H9 (cell line): ENCODE data around the gene NOP58. TPM values are rescaled to one million over a fixed set of nuclear protein-coding genes. Genes with fewer than 3 reads are reported as not detected.

ENCODE experiments used
- DNase-seq: peaks from one replicate; pipeline ENCODE4 v3.0.0-alpha.2; 2017
- H2AFZ ChIP-seq: one replicate; pipeline ENCODE4 v1.6.1; 2013; ENCODE audit warnings: mild to moderate bottlenecking, low read length, control low read depth, moderate library complexity
- H2AK5ac ChIP-seq: 2 replicates; pipeline ENCODE4 v1.6.1; 2013; ENCODE audit warnings: low read length, control low read depth, mixed read lengths; ENCODE audit not compliant: insufficient read length
- H2BK120ac ChIP-seq: one replicate; pipeline ENCODE4 v1.6.1; 2013; ENCODE audit warnings: low read depth, mild to moderate bottlenecking, low read length, control low read depth, inconsistent platforms; ENCODE audit not compliant: poor library complexity, severe bottlenecking
- H2BK12ac ChIP-seq: 2 replicates; pipeline ENCODE4 v1.6.1; 2013; ENCODE audit warnings: low read length, control low read depth, mixed read lengths, low read depth; ENCODE audit not compliant: insufficient read length
- H2BK15ac ChIP-seq: 2 replicates; pipeline ENCODE4 v1.6.1; 2013; ENCODE audit warnings: low read depth, low read length, control low read depth
- H2BK20ac ChIP-seq: one replicate; pipeline ENCODE4 v1.6.1; 2013; ENCODE audit warnings: low read depth, mild to moderate bottlenecking, low read length, control low read depth, inconsistent platforms; ENCODE audit not compliant: poor library complexity, severe bottlenecking
- H2BK5ac ChIP-seq: 2 replicates; pipeline ENCODE4 v1.6.1; 2013; ENCODE audit warnings: low read length, control low read depth, mixed read lengths; ENCODE audit not compliant: insufficient read length
- H3K14ac ChIP-seq: 2 replicates; pipeline ENCODE4 v1.6.1; 2013; ENCODE audit warnings: low read length, control low read depth; ENCODE audit not compliant: insufficient read depth
- H3K18ac ChIP-seq: 2 replicates; pipeline ENCODE4 v1.6.1; 2013; ENCODE audit warnings: low read depth, mild to moderate bottlenecking, mixed read lengths, low read length, control low read depth; ENCODE audit not compliant: insufficient read length
- H3K23ac ChIP-seq: 2 replicates; pipeline ENCODE4 v1.6.1; 2013; ENCODE audit warnings: low read length, control low read depth, mixed read lengths, low read depth; ENCODE audit not compliant: insufficient read length
- H3K23me2 ChIP-seq: 2 replicates; pipeline ENCODE4 v1.6.1; 2013; ENCODE audit warnings: low read depth, mild to moderate bottlenecking, mixed read lengths, low read length, control low read depth; ENCODE audit not compliant: insufficient read length, poor library complexity, severe bottlenecking
- H3K27ac ChIP-seq: 2 replicates; pipeline ENCODE4 v1.5.1; 2013; ENCODE audit warnings: low read length, control low read depth, mixed read lengths, low read depth; ENCODE audit not compliant: insufficient read length
- H3K27me3 ChIP-seq: 2 replicates; pipeline ENCODE4 v1.6.1; 2013; ENCODE audit warnings: low read length, control low read depth, inconsistent platforms; ENCODE audit not compliant: insufficient read depth
- H3K4ac ChIP-seq: 2 replicates; pipeline ENCODE4 v1.6.1; 2013; ENCODE audit warnings: low read depth, mild to moderate bottlenecking, control low read depth, inconsistent platforms, low read length, moderate library complexity
- H3K4me1 ChIP-seq: 2 replicates; pipeline ENCODE4 v1.6.1; 2013; ENCODE audit warnings: low read length, control low read depth, inconsistent platforms; ENCODE audit not compliant: insufficient read depth
- H3K4me2 ChIP-seq: 2 replicates; pipeline ENCODE4 v1.6.1; 2013; ENCODE audit warnings: low read length, control low read depth, mixed read lengths; ENCODE audit not compliant: insufficient read length, insufficient read depth
- H3K56ac ChIP-seq: 2 replicates; pipeline ENCODE4 v1.6.1; 2013; ENCODE audit warnings: low read depth, mild to moderate bottlenecking, mixed read lengths, low read length, control low read depth; ENCODE audit not compliant: insufficient read length
- H3K79me1 ChIP-seq: 2 replicates; pipeline ENCODE4 v1.6.1; 2013; ENCODE audit warnings: low read depth, mild to moderate bottlenecking, moderate library complexity, low read length, control low read depth, inconsistent platforms; ENCODE audit not compliant: insufficient read depth, poor library complexity, severe bottlenecking
- H3K79me2 ChIP-seq: 2 replicates; pipeline ENCODE4 v1.6.1; 2013; ENCODE audit warnings: low read length, control low read depth, inconsistent platforms; ENCODE audit not compliant: insufficient read depth
- H3K9ac ChIP-seq: 2 replicates; pipeline ENCODE4 v1.6.1; 2013; ENCODE audit warnings: low read length, control low read depth, mixed read lengths; ENCODE audit not compliant: insufficient read length; ENCODE audit errors: extremely low read depth
- H3K9me3 ChIP-seq: one replicate; pipeline ENCODE4 v1.6.1; 2013; ENCODE audit warnings: low read depth, low read length, inconsistent platforms; ENCODE audit not compliant: control insufficient read depth
- H3T11ph ChIP-seq: one replicate; pipeline ENCODE4 v1.6.1; 2013; ENCODE audit warnings: mild to moderate bottlenecking, low read length, control low read depth, inconsistent platforms
- H4K20me1 ChIP-seq: one replicate; pipeline ENCODE4 v1.6.1; 2013; ENCODE audit not compliant: control insufficient read depth, insufficient read length, insufficient read depth
- H4K5ac ChIP-seq: 2 replicates; pipeline ENCODE4 v1.6.1; 2013; ENCODE audit warnings: low read depth, mild to moderate bottlenecking, mixed read lengths, low read length, control low read depth; ENCODE audit not compliant: insufficient read length
- H4K8ac ChIP-seq: replicated peaks from 2 replicates; pipeline ENCODE4 v1.6.1; 2013; ENCODE audit warnings: low read length, control low read depth, mixed read lengths, low read depth; ENCODE audit not compliant: insufficient read length
- H4K91ac ChIP-seq: 2 replicates; pipeline ENCODE4 v1.6.1; 2013; ENCODE audit warnings: low read depth, mild to moderate bottlenecking, moderate library complexity, mixed read lengths, low read length, control low read depth; ENCODE audit not compliant: insufficient read length
- H3K27ac Mint-ChIP-seq, 3 experiments: 2 replicates in 2 of 3; 3 replicates in 1 of 3; pipeline ENCODE4 v1.8.0; 2020 to 2021; ENCODE audit warnings: mixed read lengths in 3 of 3, mild to moderate bottlenecking in 1 of 3, moderate library complexity in 1 of 3
- H3K27me3 Mint-ChIP-seq: 2 replicates; pipeline ENCODE4 v1.8.0; 2021; ENCODE audit warnings: low read depth, mild to moderate bottlenecking, moderate library complexity, mixed read lengths
- H3K36me3 Mint-ChIP-seq, 3 experiments: 2 replicates in 2 of 3; 3 replicates in 1 of 3; pipeline ENCODE4 v1.8.0; 2020 to 2021; ENCODE audit warnings: low read depth in 3 of 3, mixed read lengths in 3 of 3; ENCODE audit not compliant: insufficient read depth in 1 of 3
- H3K4me1 Mint-ChIP-seq, 2 experiments: 2 replicates each; pipeline ENCODE4 v1.8.0; 2020; ENCODE audit warnings: mixed read lengths in 2 of 2
- H3K4me3 Mint-ChIP-seq, 2 experiments: 2 replicates in 1 of 2; 3 replicates in 1 of 2; pipeline ENCODE4 v1.8.0; 2020 to 2021; ENCODE audit warnings: mild to moderate bottlenecking in 2 of 2, mixed read lengths in 2 of 2, moderate library complexity in 1 of 2
- H3K9me3 Mint-ChIP-seq, 2 experiments: 2 replicates in 1 of 2; 3 replicates in 1 of 2; pipeline ENCODE4 v1.8.0; 2020; ENCODE audit warnings: mild to moderate bottlenecking in 2 of 2, mixed read lengths in 2 of 2, moderate library complexity in 1 of 2
- CTCF ChIP-seq: fragments of 200-600 bp; sonication (generic); conservative IDR thresholded peaks from 3 replicates; pipeline ENCODE4 v1.8.0; 2021; ENCODE audit warnings: antibody characterized with exemption, mild to moderate bottlenecking
- WGBS: extraction: QIAGEN DNeasy Blood & Tissue Kit; methylation state at CpG from one replicate; pipeline ENCODE4 v1.1.7; 2013; ENCODE audit warnings: missing lambda C conversion rate, low lambda C conversion rate, mixed read lengths; ENCODE audit not compliant: insufficient read length; ENCODE audit errors: extremely low coverage; 5-methylcytosine and 5-hydroxymethylcytosine counted together
- total RNA-seq: library from RNA; stranded (reverse); gene quantifications from 2 replicates; pipeline ENCODE4 v1.2.1, GENCODE V29; 2021

The NOP58 gene
- total RNA-seq, 1 experiment from 2014 or later, result 168 TPM

GRCh38 chr2:202335791-202336467, 70.4 kb downstream of the NOP58 start:
- Histone ChIP-seq H3K18ac (no peak overlapping the region), H3K27me3 (no peaks in the 10 kb centered on the region), H3K56ac (no peak overlapping the region), H4K20me1 (no peaks in the 10 kb centered on the region), H3K79me1 (no peaks in the 10 kb centered on the region), H4K8ac (no peak overlapping the region), H3T11ph (no peak overlapping the region), H4K91ac (no peak overlapping the region), H3K9ac (no peak overlapping the region), H3K27ac (no peak overlapping the region), H3K14ac (no peak overlapping the region), H4K5ac (no peak overlapping the region), H2AK5ac (no peak overlapping the region), H2BK15ac (no peak overlapping the region), H3K23ac (no peak overlapping the region), H3K4ac (no peak overlapping the region), H3K4me2 (no peak overlapping the region), H3K79me2 (no peaks in the 10 kb centered on the region), H3K9me3 (no peaks in the 10 kb centered on the region), H2BK5ac (no peak overlapping the region), H2BK20ac (no peak overlapping the region), H2AFZ (no peak overlapping the region), H2BK120ac (no peak overlapping the region), H2BK12ac (no peak overlapping the region), H3K23me2 (no peaks in the 10 kb centered on the region), H3K4me1 (no peaks in the 10 kb centered on the region)
- TF ChIP-seq CTCF, result no peak
- Mint-ChIP-seq H3K27ac (no peak overlapping the region), H3K27me3 (no peaks in the 10 kb centered on the region; the same call in 1 of the 2 replicates), H3K36me3 (no peaks in the 10 kb centered on the region), H3K9me3 (no peaks in the 10 kb centered on the region), H3K4me1 (peaks cover 2% of the 10 kb centered on the region in 2 experiments; a peak in 2 of 4 replicates), H3K4me3 (no peak overlapping the region)
- DNase-seq, result no peak
- no CpG with 5 or more reads among the region's 6 CpGs for WGBS
